HS-5 (cell line): Measurements from ENCODE around the gene NMS.

Experiments
- DNase-seq: peaks from one replicate; pipeline ENCODE4 v3.0.0-alpha.2; 2012; ENCODE audit warnings: low read depth

NMS gene, protein sequence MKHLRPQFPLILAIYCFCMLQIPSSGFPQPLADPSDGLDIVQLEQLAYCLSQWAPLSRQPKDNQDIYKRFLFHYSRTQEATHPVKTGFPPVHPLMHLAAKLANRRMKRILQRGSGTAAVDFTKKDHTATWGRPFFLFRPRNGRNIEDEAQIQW

DNA sequence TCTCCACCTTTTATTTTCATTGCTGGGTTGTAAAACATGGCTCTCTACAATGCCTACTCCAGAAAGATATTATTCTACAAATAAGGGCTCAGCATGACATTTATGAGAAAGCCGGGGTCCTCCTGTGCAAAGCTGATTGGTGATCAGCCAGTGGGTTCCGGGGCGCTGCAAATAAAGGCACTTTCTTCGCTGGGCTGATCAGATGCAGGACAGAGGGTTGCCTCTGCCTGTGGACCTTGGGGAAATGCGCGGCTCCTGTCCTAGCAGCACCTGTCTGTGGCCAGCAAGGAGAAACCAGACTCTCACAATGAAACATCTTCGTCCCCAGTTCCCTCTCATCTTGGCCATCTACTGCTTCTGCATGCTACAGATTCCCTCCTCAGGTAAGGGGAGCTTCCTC is at the start of gene NMS:
Gene NMS (plus strand): TSS at position 301 of the 400 bp plus-strand sequence. CDS start 7 bp downstream, at position 308.
- no peak for DNase-seq

DNA sequence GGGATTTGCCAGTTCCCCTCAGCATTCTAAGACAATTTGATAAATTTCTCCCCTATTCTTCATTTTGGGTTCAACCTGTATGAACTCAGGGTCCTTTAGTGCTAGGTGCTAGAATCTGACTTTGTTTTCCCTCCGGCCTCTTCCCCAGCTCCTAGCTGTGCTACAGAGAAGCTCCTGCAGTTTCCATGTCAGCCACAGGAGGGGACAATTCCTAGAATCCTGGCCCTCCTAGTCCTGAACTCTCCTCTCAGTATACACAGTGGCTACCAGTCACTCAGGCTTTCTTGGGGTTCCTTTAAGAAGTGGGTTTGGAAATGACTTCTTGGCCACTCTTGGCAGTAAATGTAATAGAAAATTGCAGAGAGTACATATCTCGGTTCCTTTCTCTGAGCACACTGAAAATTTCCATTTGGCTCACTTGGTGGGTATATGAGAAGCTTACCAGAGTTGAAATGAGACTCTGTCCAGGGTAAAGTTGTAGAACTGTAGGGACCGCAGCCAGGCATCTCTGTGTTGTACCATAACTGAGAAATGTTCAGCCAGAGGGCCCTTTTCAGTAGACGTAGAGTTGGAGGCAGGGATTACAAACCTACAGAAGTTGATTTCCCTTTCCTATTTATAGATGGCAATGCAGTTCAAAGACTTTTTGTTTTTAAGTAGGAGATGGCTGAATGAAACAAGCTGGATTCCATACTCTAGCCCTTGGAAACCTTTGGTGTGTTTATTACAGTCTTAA is 47.8 kb upstream of the NMS start:
- DNase-seq, result no peak

DNA sequence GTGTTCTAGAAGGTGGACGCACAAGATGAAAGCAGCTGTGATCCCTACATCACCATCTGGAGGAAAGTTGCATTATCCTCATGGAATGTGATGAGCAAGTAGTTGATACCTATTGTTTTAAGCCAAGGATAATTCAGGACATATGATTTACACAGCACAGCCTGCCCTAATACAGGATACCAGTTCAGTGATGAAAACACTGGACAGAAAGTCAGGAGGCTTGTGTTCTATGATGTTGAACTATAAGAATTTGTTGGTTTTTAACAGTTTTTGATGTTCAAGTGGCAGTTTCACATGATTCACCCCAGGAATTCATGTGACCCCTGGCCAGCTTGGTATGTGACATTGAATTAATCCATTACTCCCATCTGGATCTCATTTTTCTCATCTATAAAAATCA is 46.7 kb upstream of the NMS start:
- DNase-seq, result peak; percentile 85

DNA sequence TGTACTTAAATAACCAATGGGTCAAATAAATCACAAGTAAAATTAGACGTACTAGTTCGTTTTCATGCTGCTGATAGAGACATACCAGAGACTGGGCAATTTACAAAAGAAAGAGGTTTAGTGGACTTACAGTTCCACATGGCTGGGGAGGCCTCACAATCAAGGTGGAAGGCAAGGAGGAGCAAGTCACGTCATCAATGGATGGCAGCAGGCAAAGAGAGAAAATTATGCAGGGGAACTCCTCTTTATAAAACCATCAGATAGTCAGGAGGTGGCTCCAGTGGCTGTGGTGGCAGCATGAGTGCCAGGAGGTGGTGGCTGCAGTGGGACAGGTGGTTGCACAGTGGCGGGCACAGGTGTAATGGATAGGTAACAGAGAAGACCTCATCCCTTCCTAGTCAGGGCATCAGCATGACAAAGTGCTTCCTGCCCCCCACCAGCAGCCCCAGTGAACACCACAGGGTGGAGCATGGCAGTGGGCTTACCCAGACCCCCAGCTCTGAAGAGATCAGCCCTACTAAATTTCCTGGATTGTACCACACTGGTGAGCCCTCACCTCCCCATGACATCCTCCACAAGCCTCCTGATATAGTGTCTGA is 45.9 kb upstream of the NMS start:
- no peak for DNase-seq

DNA sequence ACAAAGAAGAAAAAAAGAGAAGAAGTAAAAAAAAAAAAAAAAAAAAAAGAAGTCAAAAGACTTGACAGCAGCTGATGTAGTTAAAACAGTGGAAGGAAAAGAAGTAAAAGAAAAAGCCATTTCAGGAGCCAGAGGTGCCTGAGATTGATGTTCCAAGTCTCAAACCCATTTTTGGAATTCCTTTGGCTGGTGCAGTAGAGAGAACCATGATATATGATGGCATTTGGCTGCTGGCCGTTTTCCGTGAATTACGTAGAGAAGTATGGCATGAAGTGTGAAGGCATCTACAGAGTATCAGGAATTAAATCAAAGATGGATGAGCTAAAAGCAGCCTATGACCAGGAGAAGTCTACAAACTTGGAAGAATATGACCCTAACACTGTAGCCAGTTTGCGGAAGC is 45.2 kb upstream of the NMS start:
- DNase-seq, result no peak

DNA sequence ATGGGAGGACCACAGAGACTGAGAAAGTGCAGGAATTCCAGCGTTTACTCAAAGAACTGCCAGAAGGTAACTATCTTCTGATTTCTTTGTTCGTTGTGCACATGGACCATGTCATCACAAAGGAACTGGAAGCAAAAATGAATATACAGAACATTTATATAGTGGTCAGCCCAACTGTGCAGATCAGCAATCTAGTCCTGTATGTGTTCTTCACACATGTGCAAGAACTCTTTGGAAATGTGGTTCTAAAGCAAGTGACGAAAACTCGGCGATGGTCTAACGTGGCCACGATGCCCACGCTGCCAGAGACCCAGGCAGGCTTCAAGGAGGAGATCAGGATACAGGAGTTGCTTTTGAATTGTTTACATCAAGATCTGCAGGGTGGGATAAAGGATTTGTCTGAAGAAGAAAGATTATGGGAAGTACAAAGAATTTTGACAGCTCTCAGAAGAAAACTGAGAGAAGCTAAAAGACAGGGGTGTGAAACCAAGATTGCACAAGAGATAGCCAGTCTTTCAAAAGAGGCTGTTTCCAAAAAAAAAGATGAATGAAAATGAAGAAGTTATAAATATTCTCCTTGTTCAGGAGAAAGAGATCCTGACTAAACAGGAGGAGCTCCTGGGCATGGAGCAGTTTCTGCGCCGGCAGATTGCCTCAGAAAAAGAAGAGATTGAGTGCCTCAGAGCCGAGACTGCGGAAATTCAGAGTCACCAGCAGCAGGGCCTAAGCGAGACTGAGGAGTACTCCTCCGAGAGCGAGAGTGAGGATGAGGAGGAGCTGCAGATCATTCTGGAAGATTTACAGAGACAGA is 44.5 kb upstream of the NMS start:
- no peak for DNase-seq

DNA sequence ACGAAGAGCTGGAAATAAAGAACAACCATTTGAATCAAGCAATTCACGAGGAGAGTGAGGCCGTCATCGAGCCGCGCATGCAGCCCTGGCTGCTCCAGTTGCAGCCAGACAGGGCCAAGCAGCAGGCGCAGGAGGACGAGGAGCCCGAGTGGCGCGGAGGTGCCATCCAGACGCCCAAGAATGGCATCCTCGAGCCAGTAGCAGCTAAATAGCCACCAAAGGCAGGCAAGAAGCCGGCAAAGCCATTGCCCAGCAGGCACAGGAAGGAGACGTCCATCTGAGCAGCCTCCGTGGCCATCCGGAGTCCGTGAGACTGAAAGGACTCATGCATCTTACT is 43.9 kb upstream of the NMS start:
- no peak for DNase-seq

DNA sequence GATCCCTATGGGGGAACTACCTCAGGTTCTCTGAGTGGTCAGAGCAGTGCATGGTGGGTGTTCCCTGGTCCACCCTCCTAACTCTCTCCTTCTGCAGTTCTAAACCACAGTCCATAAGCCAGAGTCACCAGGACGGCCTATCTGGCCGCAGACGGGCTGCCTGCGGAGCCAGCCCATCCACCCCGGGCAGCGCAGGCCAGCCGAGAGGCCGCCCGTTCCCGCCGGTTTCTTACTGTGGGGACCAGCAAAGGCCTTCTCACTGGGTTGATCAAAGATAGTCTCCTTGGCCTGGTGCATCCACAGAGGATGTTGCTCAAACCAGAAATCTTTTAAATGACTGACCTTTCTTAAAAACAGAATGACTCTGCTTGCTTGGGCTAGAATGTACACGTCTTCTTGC is 43.2 kb upstream of the NMS start:
- no peak for DNase-seq

DNA sequence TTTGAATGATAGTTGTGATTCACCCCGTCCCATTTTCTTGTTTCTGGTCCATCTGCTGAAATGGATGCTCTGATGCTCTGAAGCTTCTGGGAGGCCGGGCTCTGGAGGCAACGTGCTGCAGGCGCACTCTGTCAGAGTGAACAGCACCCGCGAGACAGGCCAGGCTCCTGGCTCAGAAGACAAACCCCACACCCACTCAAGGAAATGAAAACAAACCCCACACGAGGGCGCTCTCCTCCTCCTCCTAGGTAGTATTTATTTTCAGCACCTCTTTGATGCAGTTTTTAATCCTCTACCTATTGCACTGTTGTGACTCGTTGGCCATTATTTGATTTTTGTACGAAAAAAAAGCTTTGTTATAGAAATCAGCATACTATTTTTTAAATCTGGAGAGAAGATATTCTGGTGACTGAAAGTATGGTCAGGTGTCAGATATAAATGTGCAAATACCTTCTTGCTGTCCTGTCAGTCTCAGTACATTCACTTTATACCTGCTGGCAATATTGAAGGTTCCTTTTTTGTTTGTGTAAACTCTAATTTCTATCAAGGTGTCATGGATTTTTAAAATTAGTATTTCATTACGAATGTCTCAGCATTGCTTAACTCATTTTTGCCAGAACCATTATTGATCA is 42.5 kb upstream of the NMS start:
- DNase-seq, result no peak

DNA sequence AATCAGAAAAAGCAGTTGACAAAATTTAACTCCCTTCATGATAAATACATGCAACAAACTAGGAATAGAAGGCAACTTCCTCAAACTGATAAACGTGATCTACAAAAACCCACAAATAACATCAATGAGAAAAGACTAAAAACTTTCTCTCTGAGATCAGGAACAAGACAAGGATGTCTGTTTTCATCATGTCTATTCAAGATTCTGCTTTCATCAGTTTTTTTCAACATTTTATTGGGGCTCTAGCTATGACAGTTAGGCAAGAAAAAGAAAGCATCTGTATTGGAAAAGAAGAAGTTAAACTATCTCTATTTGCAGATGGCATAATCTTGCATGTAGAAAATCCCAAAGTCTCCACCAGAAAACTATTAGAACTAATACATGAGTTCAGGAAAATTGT is 40.6 kb upstream of the NMS start:
- DNase-seq, result no peak

DNA sequence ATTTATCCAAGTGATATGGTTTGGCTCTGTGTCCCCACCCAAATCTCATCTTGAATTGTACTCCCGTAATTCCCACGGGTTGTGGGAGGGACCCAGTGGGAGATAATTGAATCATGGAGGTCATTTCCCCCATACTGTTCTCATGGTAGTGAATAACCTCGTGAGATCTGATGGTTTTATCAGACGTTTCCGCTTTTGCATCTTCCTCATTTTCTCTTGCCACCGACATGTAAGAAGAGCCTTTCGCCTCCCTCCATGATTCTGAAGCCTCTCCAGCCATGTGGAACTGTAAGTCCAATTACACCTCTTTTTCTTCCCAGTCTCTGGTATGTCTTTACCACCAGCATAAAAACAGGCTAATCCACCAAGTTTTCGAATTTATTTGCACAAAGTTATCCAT is 32.5 kb upstream of the NMS start:
- no peak for DNase-seq

DNA sequence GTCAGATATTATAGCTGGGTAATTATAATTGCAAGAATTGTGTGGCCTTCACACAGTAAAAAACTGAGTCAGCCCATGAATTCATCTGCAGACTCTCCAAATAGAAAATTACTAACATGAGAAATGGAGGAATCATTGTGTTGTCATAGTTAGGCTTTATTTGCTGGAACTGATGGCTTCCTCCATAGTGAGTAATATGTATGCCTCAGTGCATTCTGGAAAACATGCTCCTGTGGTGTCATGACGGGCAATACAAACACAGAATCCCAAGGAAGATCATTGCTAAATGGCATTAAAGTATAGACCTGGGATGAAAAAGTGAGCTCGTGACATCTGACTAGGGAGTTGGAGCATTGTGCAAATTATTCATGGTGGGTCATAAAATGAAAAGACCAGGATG is 23.6 kb upstream of the NMS start:
- DNase-seq, result peak; percentile 13

DNA sequence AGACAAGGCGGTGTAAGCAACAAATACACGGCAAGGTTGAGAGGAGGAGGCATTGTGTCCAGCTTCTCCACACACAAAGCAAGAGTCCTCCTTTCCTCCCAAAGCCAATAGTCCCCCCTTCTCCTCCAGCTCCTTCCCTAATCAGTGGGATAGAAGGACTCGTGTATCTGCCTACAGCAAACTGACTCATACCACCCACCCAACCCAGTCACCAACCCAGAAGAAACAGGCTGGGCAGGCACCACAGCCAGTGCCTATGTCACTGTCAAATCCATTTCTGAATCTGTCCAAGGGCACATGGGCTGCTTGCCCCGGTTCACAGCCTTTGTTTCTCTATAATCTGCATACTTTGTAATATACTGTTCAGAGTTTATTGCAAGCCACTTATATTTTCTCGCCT is 19.2 kb upstream of the NMS start:
- DNase-seq, result no peak

DNA sequence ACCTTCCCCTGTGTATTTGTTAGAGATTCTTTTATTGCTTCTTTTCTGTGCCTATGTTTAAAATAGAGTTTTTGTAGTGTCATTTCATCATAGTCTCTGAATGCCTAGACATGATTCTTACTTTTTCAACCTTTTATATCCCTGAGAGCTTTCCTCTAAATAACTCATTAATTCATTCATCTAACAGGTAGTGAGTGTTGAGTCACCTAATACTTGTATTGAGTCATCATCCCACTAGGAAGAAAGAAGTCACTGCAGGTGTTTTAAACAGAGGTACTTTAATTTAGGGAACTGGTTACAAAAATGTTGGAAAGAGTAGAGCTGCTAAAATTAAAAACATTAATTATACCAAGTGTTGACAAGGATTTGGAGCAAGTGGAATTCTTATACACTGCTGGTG is 18.5 kb upstream of the NMS start:
- DNase-seq, result no peak

DNA sequence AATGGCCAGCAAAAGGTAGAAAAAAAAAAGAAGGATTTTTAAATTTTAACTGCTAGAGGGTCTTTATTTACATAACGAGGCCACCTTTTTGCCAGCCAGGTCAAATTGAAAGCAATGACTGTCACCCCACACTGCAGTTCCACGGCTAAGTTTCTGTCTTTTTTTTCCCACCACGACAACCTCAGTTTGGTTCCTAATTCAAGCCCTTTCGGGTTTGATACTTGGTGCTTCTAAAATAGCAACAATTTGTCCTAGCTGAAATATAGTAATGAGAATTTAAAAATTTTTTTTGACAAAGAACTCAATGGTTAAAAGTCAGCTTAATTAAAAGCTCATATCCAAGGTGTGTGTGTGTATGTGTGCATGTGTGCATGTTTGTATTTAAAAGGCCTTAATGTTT is 16.4 kb upstream of the NMS start:
- DNase-seq, result no peak

DNA sequence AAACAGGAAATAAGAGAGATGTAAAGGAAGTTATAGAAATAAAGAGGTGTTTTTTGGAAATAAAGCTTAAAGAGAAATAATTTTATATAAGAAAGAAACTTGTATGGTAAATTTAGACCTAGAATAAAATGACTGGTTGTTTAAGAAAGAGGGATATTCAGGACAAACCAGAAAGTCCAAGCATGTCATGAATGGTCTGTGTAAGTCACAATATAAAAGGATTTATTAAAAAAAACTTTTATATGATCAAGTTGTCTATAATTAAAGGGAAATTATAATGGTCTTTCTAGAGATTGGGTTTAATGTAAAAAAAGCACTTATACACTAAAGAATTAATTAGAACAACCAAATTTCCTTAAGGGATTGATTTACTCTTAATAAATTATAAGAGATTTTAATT is 13.9 kb upstream of the NMS start:
- DNase-seq, result peak; percentile 19

DNA sequence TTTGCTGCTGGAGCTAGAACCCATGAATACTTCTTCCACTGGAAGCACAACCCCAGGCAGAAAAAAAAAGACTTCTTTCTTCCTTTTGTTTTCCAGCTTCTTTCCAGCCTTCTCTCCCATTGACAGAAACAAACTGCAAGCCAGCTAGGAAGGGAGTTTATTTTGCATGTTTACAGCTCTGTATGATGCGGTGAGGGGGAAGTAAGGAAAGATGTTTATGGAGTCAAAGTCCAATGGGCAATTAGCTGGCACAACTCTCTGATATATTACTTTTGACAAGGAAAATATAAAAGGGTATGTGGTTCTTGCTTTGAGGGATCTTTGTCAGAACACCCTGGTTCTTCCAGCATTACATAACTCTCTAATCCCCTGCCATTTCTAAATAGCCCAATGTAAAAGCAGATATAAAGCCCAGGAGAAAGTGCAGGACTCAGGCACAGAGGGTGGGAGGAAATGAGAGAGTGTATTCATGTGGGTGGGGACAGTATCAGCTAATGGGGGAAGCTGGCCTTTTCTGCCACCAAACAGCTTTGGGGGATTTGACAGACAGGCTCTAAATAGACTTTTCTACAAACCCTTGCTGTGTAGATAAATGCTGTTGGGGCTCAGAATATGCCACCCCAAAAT is 9.3 kb upstream of the NMS start:
- no peak for DNase-seq

DNA sequence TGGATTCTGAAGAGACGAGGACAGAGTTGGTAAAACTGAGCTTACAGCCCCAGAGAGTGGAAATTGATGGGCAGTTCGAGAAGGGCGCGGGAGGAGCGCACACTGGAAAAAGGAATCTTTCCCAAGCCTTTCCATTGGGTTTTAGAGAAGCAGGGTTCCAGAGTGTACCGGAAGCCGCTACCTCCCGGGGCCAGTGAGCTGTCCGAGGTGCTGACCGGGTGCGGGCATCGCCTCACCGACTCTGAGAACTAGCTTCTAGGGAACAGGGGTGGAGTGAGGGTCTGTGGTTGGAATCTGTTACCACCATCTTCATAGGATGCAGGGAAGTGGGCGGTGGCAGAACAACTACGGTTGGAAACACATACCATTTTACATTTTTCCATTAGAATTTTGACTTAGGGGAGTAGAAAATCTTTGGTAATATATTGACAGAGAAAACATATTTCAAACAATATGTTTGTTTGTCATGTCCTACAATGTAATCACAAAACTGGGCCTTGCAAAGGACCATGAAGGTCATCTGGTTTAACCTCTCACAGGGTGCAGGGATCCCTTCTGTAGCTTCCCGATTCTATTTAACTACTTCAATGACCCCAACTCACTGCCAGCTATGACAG is 724 bp downstream of the NMS start:
- no peak for DNase-seq

DNA sequence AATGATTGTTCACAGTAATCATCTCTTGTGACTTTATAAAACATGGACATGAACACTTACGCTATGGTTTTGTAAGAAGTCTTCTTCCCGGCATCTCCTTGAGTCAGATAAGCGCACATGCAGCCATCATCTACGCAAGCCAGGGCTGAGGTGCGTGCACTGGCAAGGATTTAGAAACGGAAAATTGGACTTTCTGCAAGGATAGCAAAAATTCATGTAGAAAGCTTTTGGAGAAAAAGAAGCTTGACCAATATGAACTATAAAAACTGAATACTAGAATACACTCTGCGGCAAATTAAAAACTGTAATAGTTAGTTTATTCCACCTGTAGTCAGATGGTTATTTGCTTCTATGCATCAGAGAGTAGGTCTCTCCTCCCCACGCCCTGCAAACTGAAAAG is 6.3 kb downstream of the NMS start:
- no peak for DNase-seq

DNA sequence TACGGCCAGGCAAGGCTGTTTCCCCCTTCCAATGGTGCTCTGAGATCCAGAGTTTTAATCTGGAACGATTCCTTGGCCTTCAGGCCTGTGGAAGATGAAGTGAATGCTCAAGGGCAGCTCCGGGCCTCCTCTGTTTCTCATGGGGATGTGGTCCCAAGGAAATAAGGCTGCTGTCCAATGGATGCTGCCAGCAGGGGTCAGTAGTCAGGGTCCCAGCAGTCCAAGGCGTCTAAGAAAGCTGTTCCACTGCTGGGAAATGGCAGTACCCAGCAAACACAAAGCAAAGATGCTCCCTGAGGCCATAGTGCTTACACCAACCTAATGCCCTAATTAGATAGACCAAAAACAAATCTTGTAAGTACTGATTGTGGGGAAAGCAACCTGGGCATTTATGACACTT is 12.5 kb downstream of the NMS start:
- DNase-seq, result no peak

DNA sequence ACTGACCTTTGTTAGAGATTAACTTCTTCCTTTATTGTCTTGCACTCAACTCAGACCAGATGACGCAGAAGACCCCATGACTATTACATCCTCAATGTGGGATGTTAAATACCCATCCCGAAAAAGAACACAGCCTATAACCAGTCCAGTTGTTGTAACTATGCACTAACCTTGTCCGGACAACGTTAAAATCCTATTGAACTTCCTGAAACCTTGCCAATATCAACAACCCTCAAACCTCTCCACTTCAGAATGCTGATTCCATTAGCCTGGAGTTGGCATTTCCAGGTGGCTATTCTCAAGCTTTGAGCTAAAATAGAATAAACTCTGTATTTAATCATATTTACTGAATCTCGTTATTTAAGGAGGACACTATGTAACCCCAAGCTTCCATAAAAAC is 13.6 kb downstream of the NMS start:
- DNase-seq, result no peak

DNA sequence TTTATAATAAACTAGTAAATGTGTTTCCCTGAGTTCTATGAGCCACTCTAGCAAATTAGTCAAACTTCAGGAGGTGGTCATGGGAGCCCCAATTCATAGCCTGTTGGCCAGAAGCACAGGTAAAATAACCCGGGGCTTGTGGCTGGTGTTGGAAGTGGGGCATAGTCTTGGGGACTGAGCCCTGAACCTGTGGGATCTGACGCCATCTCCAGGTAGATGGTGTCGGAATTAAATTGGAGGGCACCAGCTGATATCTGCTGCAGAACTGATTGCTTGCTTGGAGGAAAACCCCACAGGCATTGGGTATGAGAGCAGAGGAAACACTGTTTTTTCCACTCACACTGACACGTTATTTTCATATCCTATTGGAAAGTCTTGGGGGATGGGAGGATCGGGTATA is 14.1 kb downstream of the NMS start:
- no peak for DNase-seq
